Measurements from ENCODE around the gene SBF1. TPM values are rescaled to one million over a fixed set of nuclear protein-coding genes. Genes with fewer than 3 reads are reported as not detected.
"Not testable (repeated sequence)": the region's sequence is repeated elsewhere in the genome, so short reads cannot be mapped to it uniquely, and the experiment has no call there.

The SBF1 gene
- total RNA-seq, 1 donor from 2014 or later, result 181 TPM

GRCh38 chr22:50406416-50407170 is 68.2 kb downstream of the SBF1 start:
- intact Hi-C loops (cut with micrococcal nuclease), result no loop called here

GRCh38 chr22:50403701-50404101 is 71.1 kb downstream of the SBF1 start:
- intact Hi-C loops (cut with micrococcal nuclease), result no loop called here

- intact Hi-C loops (cut with micrococcal nuclease), result no loop called here
Observed at GRCh38 chr22:50401907-50402306, 72.9 kb downstream of the SBF1 start.

- intact Hi-C loops (cut with micrococcal nuclease), result no loop called here
Observed at GRCh38 chr22:50400931-50401330, 73.9 kb downstream of the SBF1 start.

- intact Hi-C loops (cut with micrococcal nuclease), result no loop called here
Observed at GRCh38 chr22:50400406-50400805, 74.4 kb downstream of the SBF1 start.

- intact Hi-C loops (cut with micrococcal nuclease), result no loop called here
Observed at GRCh38 chr22:50399751-50400331, 75.0 kb downstream of the SBF1 start.

- intact Hi-C loops (cut with micrococcal nuclease), result no loop called here
Observed at GRCh38 chr22:50398831-50399648, 75.8 kb downstream of the SBF1 start.

- intact Hi-C loops (cut with micrococcal nuclease), result not testable (repeated sequence)
Observed at GRCh38 chr22:50397371-50398060, 77.3 kb downstream of the SBF1 start.

- intact Hi-C loops (cut with micrococcal nuclease), result no loop called here
Observed at GRCh38 chr22:50396751-50397370, 78.0 kb downstream of the SBF1 start.

Other genes with a start within 250 kb of the SBF1 start
- gene TUBGCP6, start 230.0 kb downstream of the SBF1 start, total RNA-seq, result 65.9 and 68.8 TPM in 2 replicates
- gene HDAC10, start 223.8 kb downstream of the SBF1 start, total RNA-seq, result 91.9 and 93.8 TPM in 2 replicates
- gene MAPK12, start 213.4 kb downstream of the SBF1 start, total RNA-seq, result 7.7 and 8.8 TPM in 2 replicates
- 29.0 and 33.2 TPM in 2 replicates for gene MAPK11, start 204.7 kb downstream of the SBF1 start, total RNA-seq
- 18.3 and 20.8 TPM in 2 replicates for gene PLXNB2, start 167.4 kb downstream of the SBF1 start, total RNA-seq
- 2.8 and 2.9 TPM in 2 replicates for gene DENND6B, start 148.0 kb downstream of the SBF1 start, total RNA-seq
- gene PPP6R2, start 131.7 kb downstream of the SBF1 start, total RNA-seq, result 60.8 and 64.6 TPM in 2 replicates
- gene ADM2, start 6.5 kb upstream of the SBF1 start, total RNA-seq, result 4.5 and 6.2 TPM in 2 replicates
- gene MIOX, start 11.8 kb upstream of the SBF1 start, total RNA-seq, result 0.32 TPM in 1 of 2 replicates, not detected in the other
- gene LMF2, start 32.7 kb upstream of the SBF1 start, total RNA-seq, result 124 and 136 TPM in 2 replicates
- gene NCAPH2, start 33.2 kb upstream of the SBF1 start, total RNA-seq, result 97.5 and 104 TPM in 2 replicates
- gene SCO2, start 50.6 kb upstream of the SBF1 start, total RNA-seq, result 9.5 and 11.0 TPM in 2 replicates
- gene TYMP, start 55.0 kb upstream of the SBF1 start, total RNA-seq, result 165 and 173 TPM in 2 replicates
- 12.6 and 13.8 TPM in 2 replicates for gene KLHDC7B, start 70.9 kb upstream of the SBF1 start, total RNA-seq
- not detected in 2 replicates for gene SYCE3, start 87.9 kb upstream of the SBF1 start, total RNA-seq
- 104 and 114 TPM in 2 replicates for gene CPT1B, start 103.4 kb upstream of the SBF1 start, total RNA-seq
- gene CHKB, start 107.8 kb upstream of the SBF1 start, total RNA-seq, result 132 and 137 TPM in 2 replicates
- gene MAPK8IP2, start 125.8 kb upstream of the SBF1 start, total RNA-seq, result 0.17 and 0.32 TPM in 2 replicates
- gene ARSA, start 153.1 kb upstream of the SBF1 start, total RNA-seq, result 60.6 and 67.0 TPM in 2 replicates
- not detected in 2 replicates for gene SHANK3, start 197.8 kb upstream of the SBF1 start, total RNA-seq